H1 (cell line): ENCODE results near the gene ZBTB20. TPM values are rescaled to one million over a fixed set of nuclear protein-coding genes. Genes with fewer than 3 reads are reported as not detected.
A peak's percentile ranks its signal among the peaks of the same experiment; 100 is the strongest.

Experiments
- CTCF ChIA-PET: fragments of 300-600 bp; sonication (Branson Sonifier 250); formaldehyde crosslinking; loops from one replicate; lab custom pipeline; 2021; ENCODE audit not compliant: partially characterized antibody; lab: Charles Lee
- POLR2A ChIA-PET: fragments of 300-600 bp; sonication (Branson Sonifier 250); formaldehyde crosslinking; loops from one replicate; lab custom pipeline; 2021; ENCODE audit warnings: inconsistent platforms; ENCODE audit not compliant: partially characterized antibody; lab: Charles Lee
- DNase-seq, 2 experiments: peaks; one replicate each; pipeline versions ENCODE4 v3.0.0 to v3.0.0-alpha.2; 2010 to 2022; ENCODE audit warnings: low spot score in 2 of 2, low read depth in 1 of 2, mixed read lengths in 1 of 2
- FAIRE-seq: peaks from 2 replicates; lab custom pipeline; 2011; peaks lifted over from hg19 to GRCh38; lab: Jason Lieb, UNC
- H2AFZ ChIP-seq: 2 replicates; pipeline ENCODE4 v1.8.1; 2012; ENCODE audit warnings: low read length, inconsistent platforms
- H2AK5ac ChIP-seq: 2 replicates; pipeline ENCODE4 v1.6.1; 2013; ENCODE audit warnings: low read depth, low read length
- H2BK120ac ChIP-seq: replicated peaks from 2 replicates; pipeline ENCODE3; 2013; ENCODE audit warnings: low read depth, low read length, inconsistent platforms
- H2BK12ac ChIP-seq: 2 replicates; pipeline ENCODE4 v1.6.1; 2013; ENCODE audit warnings: low read depth, low read length
- H2BK15ac ChIP-seq: 2 replicates; pipeline ENCODE4 v1.6.1; 2013; ENCODE audit warnings: low read length
- H2BK20ac ChIP-seq: 2 replicates; pipeline ENCODE4 v1.6.1; 2013; ENCODE audit warnings: low read length
- H2BK5ac ChIP-seq: 2 replicates; pipeline ENCODE4 v1.6.1; 2013; ENCODE audit warnings: low read depth, low read length
- H3K14ac ChIP-seq: 2 replicates; pipeline ENCODE4 v1.6.1; 2013; ENCODE audit warnings: inconsistent platforms; ENCODE audit not compliant: insufficient read length
- H3K18ac ChIP-seq: 2 replicates; pipeline ENCODE4 v1.6.1; 2013; ENCODE audit warnings: low read length; ENCODE audit errors: extremely low read depth
- H3K23ac ChIP-seq: 2 replicates; pipeline ENCODE4 v1.6.1; 2013; ENCODE audit warnings: inconsistent platforms; ENCODE audit not compliant: insufficient read length
- H3K23me2 ChIP-seq: 2 replicates; pipeline ENCODE4 v1.6.1; 2013; ENCODE audit warnings: low read depth, low read length
- H3K27ac ChIP-seq: 2 replicates; pipeline ENCODE4 v1.6.1; 2011; ENCODE audit warnings: low read depth, low read length, inconsistent platforms
- H3K27me3 ChIP-seq, 4 experiments: replicated peaks in 1 of 4; 1 replicate in 1 of 4; 2 replicates in 3 of 4; pipeline versions ENCODE4 v1.6.1 to v1.8.1; 2011 to 2013; ENCODE audit warnings: low read length in 3 of 4, mild to moderate bottlenecking in 3 of 4, inconsistent platforms in 2 of 4, mixed read lengths in 2 of 4, moderate library complexity in 1 of 4; ENCODE audit not compliant: control insufficient read depth in 3 of 4, insufficient read depth in 3 of 4; ENCODE audit errors: extremely low read depth in 1 of 4
- H3K36me3 ChIP-seq, 4 experiments: 2 replicates each; pipeline versions ENCODE4 v1.6.1 to v1.8.1; 2011 to 2013; ENCODE audit warnings: mild to moderate bottlenecking in 4 of 4, low read length in 3 of 4, moderate library complexity in 2 of 4, control low read depth in 1 of 4, inconsistent platforms in 1 of 4; ENCODE audit not compliant: insufficient read depth in 4 of 4, control insufficient read depth in 2 of 4
- H3K4ac ChIP-seq: replicated peaks from 2 replicates; pipeline ENCODE3; 2013; ENCODE audit warnings: low read length, low read depth, mixed read lengths, inconsistent platforms; ENCODE audit not compliant: insufficient read length
- H3K4me1 ChIP-seq, 4 experiments: replicated peaks in 1 of 4; 1 replicate in 1 of 4; 2 replicates in 3 of 4; pipeline versions ENCODE4 v1.6.1 to v1.8.1; 2011 to 2013; ENCODE audit warnings: low read length in 3 of 4, inconsistent platforms in 2 of 4, mixed read lengths in 1 of 4; ENCODE audit not compliant: insufficient read depth in 4 of 4, control insufficient read depth in 3 of 4
- H3K4me2 ChIP-seq, 2 experiments: 2 replicates each; pipeline versions ENCODE4 v1.6.1 to v1.8.1; 2011 to 2013; ENCODE audit warnings: low read depth in 2 of 2, low read length in 2 of 2, control low read depth in 1 of 2, inconsistent platforms in 1 of 2, mild to moderate bottlenecking in 1 of 2; ENCODE audit not compliant: insufficient read depth in 1 of 2
- H3K4me3 ChIP-seq, 4 experiments: fragments of 200-600, 300-600 bp in 1 of 4; sonication (generic), shearing (Covaris generic), sonication (Bioruptor Twin) in 1 of 4; 2 replicates each; pipeline versions ENCODE4 v1.5.1 to v1.8.1; 2011 to 2016; ENCODE audit warnings: low read length in 4 of 4, low read depth in 3 of 4, control low read depth in 2 of 4, inconsistent platforms in 2 of 4, mild to moderate bottlenecking in 2 of 4, mixed read lengths in 1 of 4, moderate library complexity in 1 of 4; ENCODE audit not compliant: insufficient read depth in 2 of 4; ENCODE audit errors: extremely low read depth in 1 of 4
- H3K56ac ChIP-seq: replicated peaks from 2 replicates; pipeline ENCODE3; 2013; ENCODE audit warnings: low read depth, mild to moderate bottlenecking, mixed read lengths, low read length, inconsistent platforms; ENCODE audit not compliant: insufficient read length
- H3K79me1 ChIP-seq: 2 replicates; pipeline ENCODE4 v1.6.1; 2013; ENCODE audit warnings: low read depth, low read length, control low read depth
- H3K79me2 ChIP-seq, 2 experiments: 2 replicates each; pipeline versions ENCODE4 v1.6.1 to v1.8.1; 2012 to 2013; ENCODE audit warnings: low read length in 2 of 2, mild to moderate bottlenecking in 2 of 2, inconsistent platforms in 1 of 2; ENCODE audit not compliant: insufficient read depth in 2 of 2, control insufficient read depth in 1 of 2
- H3K9ac ChIP-seq, 4 experiments: replicated peaks in 1 of 4; 1 replicate in 1 of 4; 2 replicates in 3 of 4; pipeline versions ENCODE4 v1.6.1 to v1.8.1; 2011 to 2013; ENCODE audit warnings: low read depth in 3 of 4, low read length in 3 of 4, control low read depth in 2 of 4, mild to moderate bottlenecking in 2 of 4, moderate library complexity in 2 of 4, inconsistent platforms in 1 of 4; ENCODE audit errors: extremely low read depth in 1 of 4
- H3K9me3 ChIP-seq, 2 experiments: 2 replicates each; pipeline versions ENCODE4 v1.6.1 to v1.8.1; 2012 to 2013; ENCODE audit warnings: mild to moderate bottlenecking in 2 of 2, moderate library complexity in 2 of 2, control low read depth in 1 of 2, inconsistent platforms in 1 of 2, low read depth in 1 of 2, low read length in 1 of 2, mixed read lengths in 1 of 2; ENCODE audit not compliant: insufficient read depth in 2 of 2
- H4K20me1 ChIP-seq, 2 experiments: replicated peaks in 1 of 2; 2 replicates each; pipeline versions ENCODE3 to v1.8.1; 2011 to 2013; ENCODE audit warnings: inconsistent platforms in 2 of 2, low read length in 2 of 2, mild to moderate bottlenecking in 1 of 2; ENCODE audit not compliant: insufficient read depth in 2 of 2, control insufficient read depth in 1 of 2
- H4K5ac ChIP-seq: 2 replicates; pipeline ENCODE4 v1.6.1; 2013; ENCODE audit warnings: low read length, low read depth, mixed read lengths, inconsistent platforms; ENCODE audit not compliant: insufficient read length
- H4K8ac ChIP-seq: 2 replicates; pipeline ENCODE4 v1.8.0; 2013; ENCODE audit warnings: mild to moderate bottlenecking, moderate library complexity, low read length, inconsistent platforms; ENCODE audit not compliant: insufficient read depth; ENCODE audit errors: extremely low read depth
- H4K91ac ChIP-seq: replicated peaks from 2 replicates; pipeline ENCODE3; 2013; ENCODE audit warnings: low read length, mixed read lengths, inconsistent platforms; ENCODE audit not compliant: insufficient read length
- CTBP2 ChIP-seq: IDR thresholded peaks from 2 replicates; pipeline ENCODE4 v1.7.0; 2011; ENCODE audit warnings: borderline replicate concordance, mild to moderate bottlenecking, moderate library complexity, mixed read lengths, low read length; ENCODE audit not compliant: insufficient read depth, insufficient read length
- CTCF ChIP-seq, 3 experiments: IDR thresholded peaks; 1 replicate in 2 of 3; 2 replicates in 1 of 3; pipeline versions ENCODE4 v1.5.1 to v1.6.1; 2011; ENCODE audit warnings: low read length in 3 of 3, mild to moderate bottlenecking in 3 of 3, inconsistent platforms in 2 of 3, low read depth in 1 of 3, moderate library complexity in 1 of 3; ENCODE audit not compliant: insufficient read depth in 1 of 3; ENCODE audit errors: control extremely low read depth in 1 of 3
- MAX ChIP-seq: IDR thresholded peaks from 2 replicates; pipeline ENCODE4 v1.6.1; 2012; ENCODE audit warnings: inconsistent platforms
- RAD21 ChIP-seq, 2 experiments: IDR thresholded peaks in 1 of 2; conservative IDR thresholded peaks in 1 of 2; 2 replicates each; pipeline ENCODE4 v1.6.1; 2011; ENCODE audit warnings: low read depth in 2 of 2, low read length in 2 of 2, improper control_type of control experiment in 1 of 2, inconsistent platforms in 1 of 2, mild to moderate bottlenecking in 1 of 2, moderate library complexity in 1 of 2
- WGBS, 2 experiments: shearing (Covaris generic) in 1 of 2; methylation state at CpG; one replicate each; pipeline versions ENCODE4 v1.1.6 to v1.1.7; 2013 to 2015; ENCODE audit warnings: low lambda C conversion rate in 2 of 2, mixed read lengths in 2 of 2, inconsistent platforms in 1 of 2, low coverage in 1 of 2, missing lambda C conversion rate in 1 of 2; ENCODE audit not compliant: insufficient replicate concordance in 2 of 2, insufficient coverage in 1 of 2, insufficient read length in 1 of 2; ENCODE audit errors: extremely low coverage in 1 of 2, missing lambda C conversion rate in 1 of 2; 5-methylcytosine and 5-hydroxymethylcytosine counted together
- polyA plus RNA-seq, 7 experiments: library from polyadenylated mRNA; depleted of rRNA in 3 of 7; stranded (reverse) in 5 of 7; unstranded in 2 of 7; fragments of >200 nt in 5 of 7; fragments of 200-250 nt in 2 of 7; gene quantifications; 1 replicate in 5 of 7; 2 replicates in 1 of 7; 4 replicates in 1 of 7; pipeline versions ENCODE4 v1.2.1 to v1.2.3, GENCODE V29; 2011 to 2013; ENCODE audit warnings: missing spikeins in 2 of 7, mixed read lengths in 2 of 7
- total RNA-seq: library from RNA; stranded (reverse); fragmentation: NEBNext Ultra II Directional; extraction: Animal tissue kit (Norgen Biotek cat#: 25700); gene quantifications from 2 replicates; pipeline ENCODE4 v1.2.1, GENCODE V29; 2021

The ZBTB20 gene
- total and polyA plus RNA-seq, 2 of the 8 experiments (the other 6 are each of a cell fraction or from before 2014, with no cell fraction given): 0.35 to 1.3 TPM

GRCh38 chr3:114383875-114384557 lies 763.1 kb downstream of the ZBTB20 start:
- peak overlapping the region; percentile 45; the same call in 1 of the 2 replicates for H2AFZ ChIP-seq
- H2BK120ac ChIP-seq: no peak overlapping the region
- H3K23ac ChIP-seq: no peak overlapping the region
- no peaks in the 10 kb centered on the region for H3K23me2 ChIP-seq
- no peaks in the 10 kb centered on the region for H3K79me1 ChIP-seq
- TF ChIP-seq RAD21 (IDR thresholded peaks at IDR 0.05 in 1 of 2, conservative IDR thresholded peaks at IDR 0.05 in 1 of 2; ENCODE audit: low read depth in 2 of 2, low read length in 2 of 2) (peak; percentile 91 to 93), MAX (peak; percentile 32; the same call in 1 of the 2 replicates), CTCF (IDR thresholded peaks at IDR 0.05; ENCODE audit: control extremely low read depth in 1 of 3, insufficient read depth in 1 of 3, low read depth in 1 of 3, low read length in 3 of 3) (peak; percentile 79 to 93 (median 84)), CTBP2 (no peak)
- no peaks in the 10 kb centered on the region for H3K79me2 ChIP-seq
- H3K14ac ChIP-seq: no peak overlapping the region
- H3K27ac ChIP-seq: no peak overlapping the region
- FAIRE-seq (peak; percentile 88), DNase-seq (peak; percentile 43 to 82)
- H3K27me3 ChIP-seq: no peaks in the 10 kb centered on the region
- no peaks in the 10 kb centered on the region for H3K9me3 ChIP-seq
- H3K4me2 ChIP-seq: no peak overlapping the region
- H2AK5ac ChIP-seq: no peak overlapping the region
- H2BK5ac ChIP-seq: no peak overlapping the region
- H3K4me3 ChIP-seq: no peak overlapping the region
- no peak overlapping the region for H3K9ac ChIP-seq
- H2BK20ac ChIP-seq: no peak overlapping the region
- H4K5ac ChIP-seq: no peak overlapping the region
- H2BK12ac ChIP-seq: no peak overlapping the region
- H3K4me1 ChIP-seq: peaks cover 0 to 2% (median 0%) of the 10 kb centered on the region in 4 experiments; a peak in 1 of 7 replicates
- H4K20me1 ChIP-seq: no peaks in the 10 kb centered on the region
- WGBS, 2 experiments: 58% methylated on average over 12 of the region's 12 CpGs; no CpG with 5 or more reads in 1 of the 2 experiments
- ChIA-PET POLR2A (interaction anchor here (0.7 kb wide), 1 partner anchor 145 kb away, joined by 4 read pairs; no protein-coding TSS in a partner anchor), CTCF (interaction anchor here (0.6 to 5.1 kb wide), 49 partner anchors 9 to 1595 kb away, joined by 3 to 67 read pairs (median 4); no protein-coding TSS in a partner anchor)
- H3K56ac ChIP-seq: no peak overlapping the region
- H3K4ac ChIP-seq: no peak overlapping the region
- H4K91ac ChIP-seq: no peak overlapping the region
- H4K8ac ChIP-seq: no peak overlapping the region
- H2BK15ac ChIP-seq: no peak overlapping the region
- H3K36me3 ChIP-seq: no peaks in the 10 kb centered on the region
- H3K18ac ChIP-seq: no peak overlapping the region
